ENCODE measurements around the gene COQ10B. TPM values are rescaled to one million over a fixed set of nuclear protein-coding genes. Genes with fewer than 3 reads are reported as not detected.
A peak's percentile ranks its signal among the peaks of the same experiment; 100 is the strongest.

Gene COQ10B
- total RNA-seq, 1 donor from 2014 or later: 28.5 TPM

- DNase-seq (ENCODE audit: extremely low spot score in 2 of 2): no peak
- Histone ChIP-seq H3K4me1 (no peaks in the 10 kb centered on the region), H3K4me3 (no peak overlapping the region), H3K27ac (no peak overlapping the region), H3K27me3 (no peaks in the 10 kb centered on the region), H3K9me3 (no peaks in the 10 kb centered on the region), H3K36me3 (peaks cover 0 to 56% of the 10 kb centered on the region in 2 donors)
- TF ChIP-seq CTCF (IDR thresholded peaks at IDR 0.05) (no peak), POLR2AphosphoS5 (IDR thresholded peaks at IDR 0.05; ENCODE audit: insufficient read depth in 1 of 2, low read depth in 1 of 2) (no peak), POLR2A (IDR thresholded peaks at IDR 0.05) (no peak)
- intact Hi-C loops (cut with DNase I): no loop called here
These were observed 32.8 kb downstream of the COQ10B start for GRCh38 chr2:197486175-197486574.

- intact Hi-C loops (cut with DNase I): no loop called here
- no peak overlapping the region for H3K4me3 ChIP-seq
- no peaks in the 10 kb centered on the region for H3K27me3 ChIP-seq
- TF ChIP-seq CTCF (IDR thresholded peaks at IDR 0.05) (no peak), POLR2A (IDR thresholded peaks at IDR 0.05) (no peak), POLR2AphosphoS5 (IDR thresholded peaks at IDR 0.05; ENCODE audit: insufficient read depth in 1 of 2, low read depth in 1 of 2) (no peak)
- no peaks in the 10 kb centered on the region for H3K9me3 ChIP-seq
- DNase-seq (ENCODE audit: extremely low spot score in 2 of 2): no peak
- H3K27ac ChIP-seq: no peak overlapping the region
- peaks cover 0 to 68% of the 10 kb centered on the region in 2 donors for H3K36me3 ChIP-seq
- H3K4me1 ChIP-seq: no peaks in the 10 kb centered on the region
These were observed 34.0 kb downstream of the COQ10B start for GRCh38 chr2:197487385-197487784.

- H3K27me3 ChIP-seq: no peaks in the 10 kb centered on the region
- H3K4me1 ChIP-seq: peaks cover 33% of the 10 kb centered on the region
- H3K36me3 ChIP-seq: peaks cover 0 to 67% of the 10 kb centered on the region in 2 donors
- no peak for TF ChIP-seq POLR2A (IDR thresholded peaks at IDR 0.05)
- intact Hi-C loops (cut with DNase I): no loop called here
- no peak overlapping the region for H3K4me3 ChIP-seq
- H3K27ac ChIP-seq: peak overlapping the region; percentile 100
- DNase-seq (ENCODE audit: extremely low spot score in 2 of 2): no peak
- H3K9me3 ChIP-seq: no peaks in the 10 kb centered on the region
These were observed 42.2 kb downstream of the COQ10B start for GRCh38 chr2:197495433-197496134.

- H3K4me1 ChIP-seq: peaks cover 44% of the 10 kb centered on the region
- no peaks in the 10 kb centered on the region for H3K27me3 ChIP-seq
- no peaks in the 10 kb centered on the region for H3K9me3 ChIP-seq
- DNase-seq (ENCODE audit: extremely low spot score in 2 of 2): no peak
- H3K27ac ChIP-seq: peak overlapping the region; percentile 100
- peaks cover 0 to 56% of the 10 kb centered on the region in 2 donors for H3K36me3 ChIP-seq
- intact Hi-C loops (cut with DNase I): no loop called here
- no peak for TF ChIP-seq CTCF (IDR thresholded peaks at IDR 0.05)
- no peak for TF ChIP-seq POLR2A (IDR thresholded peaks at IDR 0.05)
- H3K4me3 ChIP-seq: no peak overlapping the region
These were observed 43.3 kb downstream of the COQ10B start for GRCh38 chr2:197496695-197497094.

- Histone ChIP-seq H3K27ac (peak overlapping the region; percentile 100), H3K4me3 (no peak overlapping the region), H3K36me3 (peaks cover 0 to 50% of the 10 kb centered on the region in 2 donors), H3K9me3 (no peaks in the 10 kb centered on the region), H3K27me3 (no peaks in the 10 kb centered on the region), H3K4me1 (peaks cover 51% of the 10 kb centered on the region)
- DNase-seq (ENCODE audit: extremely low spot score in 2 of 2): no peak
- intact Hi-C loops (cut with DNase I): no loop called here
- no peak for TF ChIP-seq POLR2A (IDR thresholded peaks at IDR 0.05)
These were observed 44.0 kb downstream of the COQ10B start for GRCh38 chr2:197497326-197497725.

GRCh38 chr2:197498235-197498936, 45.0 kb downstream of the COQ10B start:
- intact Hi-C loops (cut with DNase I): no loop called here
- Histone ChIP-seq H3K4me1 (peaks cover 53% of the 10 kb centered on the region), H3K27me3 (no peaks in the 10 kb centered on the region), H3K27ac (peak overlapping the region; percentile 100), H3K4me3 (peak overlapping the region; percentile 93 to 94), H3K9me3 (no peaks in the 10 kb centered on the region), H3K36me3 (peaks cover 0 to 43% of the 10 kb centered on the region in 2 donors)
- DNase-seq (ENCODE audit: extremely low spot score in 2 of 2): no peak
- no peak for TF ChIP-seq POLR2A (IDR thresholded peaks at IDR 0.05)
- TF ChIP-seq CTCF (IDR thresholded peaks at IDR 0.05): no peak
- no peak for TF ChIP-seq POLR2AphosphoS5 (IDR thresholded peaks at IDR 0.05; ENCODE audit: insufficient read depth in 1 of 2, low read depth in 1 of 2)
